Measurements from ENCODE around the gene NTRK3.

- TF ChIP-seq POLR2A (IDR thresholded peaks at IDR 0.05; ENCODE audit: low read length) (no peak), GATA1 (IDR thresholded peaks at IDR 0.05; ENCODE audit: low read depth, low read length) (no peak)
Observed at GRCh38 chr15:88255087-88255483, 1.5 kb downstream of the NTRK3 start.

All from erythroblast (primary cell).